Left lobe of liver (tissue), 2 donors: ENCODE data around the gene FOXF1. TPM values are rescaled to one million over a fixed set of nuclear protein-coding genes. Genes with fewer than 3 reads are reported as not detected.

ENCODE experiments used
- ATAC-seq: fragments of 200-7000 bp; cut with Tn5 transposase; one replicate; pipeline ENCODE4 v1.9.1; 2020; ENCODE audit warnings: mild to moderate bottlenecking, moderate library complexity
- DNase-seq: peaks from one replicate; pipeline ENCODE4 v3.0.0-alpha.2; 2020; ENCODE audit warnings: low spot score
- total RNA-seq: library from RNA; stranded (reverse); gene quantifications from one replicate; pipeline ENCODE4 v1.2.1, GENCODE V29; 2021
- donor health status: DM: no; HTN: no; CAD: no; lungs with moderate emphysema.
- donor health status: DM: no; HTN: yes; CAD: no.

The FOXF1 gene
- total RNA-seq, 1 donor from 2014 or later: 1.7 TPM

DNA sequence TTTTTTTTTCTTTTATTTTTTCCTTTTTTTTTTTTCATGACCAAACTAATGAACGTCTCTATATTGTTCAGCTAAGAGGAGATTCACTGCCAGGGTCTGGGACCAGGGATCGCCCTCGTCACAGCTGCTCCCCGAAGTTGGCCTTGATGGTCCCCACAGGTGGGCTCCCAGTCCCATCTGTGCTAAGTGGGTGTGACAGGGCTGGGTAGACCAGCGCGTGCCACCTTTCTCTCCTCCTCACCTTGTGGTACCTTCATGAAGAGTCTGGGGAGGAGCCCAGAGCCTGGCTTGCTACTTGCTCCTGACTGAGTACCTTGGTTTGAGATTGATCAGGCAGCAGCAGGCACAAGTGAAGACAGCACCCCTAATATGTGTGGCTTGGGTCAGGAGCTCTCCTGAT, 6.5 kb upstream of the FOXF1 start:
- ATAC-seq (no peak), DNase-seq (no peak)

DNA sequence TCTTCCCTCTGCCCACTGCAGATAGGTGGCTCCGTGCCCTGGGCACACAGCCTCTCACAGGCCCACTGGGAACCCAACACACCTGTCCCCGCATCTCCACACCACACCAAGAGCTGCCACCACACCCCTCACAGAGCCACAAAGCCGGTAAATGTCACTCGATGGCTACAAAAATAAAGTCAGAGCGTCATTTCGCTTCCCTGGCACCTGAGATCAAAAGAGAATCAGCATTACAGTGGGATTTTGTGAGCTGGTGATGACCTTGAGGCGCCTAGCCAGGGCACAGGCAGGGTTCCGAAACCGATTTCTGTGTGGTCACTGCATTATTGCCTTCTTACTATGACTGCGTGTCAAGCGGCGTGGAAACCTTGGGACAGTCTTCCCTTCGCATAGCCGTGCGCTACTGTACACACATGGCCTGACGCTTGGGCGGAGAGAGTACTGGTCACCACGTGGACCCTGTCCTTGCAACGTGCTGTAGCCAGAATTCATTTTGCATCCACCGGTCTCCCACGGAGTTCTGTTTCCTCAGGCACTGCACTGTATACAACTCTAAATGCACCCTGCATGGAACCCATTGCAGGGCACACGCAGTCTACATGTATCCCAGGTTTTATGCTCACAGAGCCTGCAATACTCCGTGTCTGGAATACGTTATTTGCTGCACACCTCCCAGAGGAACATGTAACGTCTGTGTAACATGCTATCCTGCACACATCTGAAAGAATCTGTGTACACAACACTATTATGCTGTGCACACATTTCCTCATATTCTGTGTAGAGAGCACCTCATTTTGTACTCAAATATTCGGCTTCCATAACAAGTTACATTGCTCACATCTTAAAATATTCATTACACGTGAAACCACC, 5.8 kb upstream of the FOXF1 start:
- no peak for ATAC-seq
- DNase-seq: no peak

DNA sequence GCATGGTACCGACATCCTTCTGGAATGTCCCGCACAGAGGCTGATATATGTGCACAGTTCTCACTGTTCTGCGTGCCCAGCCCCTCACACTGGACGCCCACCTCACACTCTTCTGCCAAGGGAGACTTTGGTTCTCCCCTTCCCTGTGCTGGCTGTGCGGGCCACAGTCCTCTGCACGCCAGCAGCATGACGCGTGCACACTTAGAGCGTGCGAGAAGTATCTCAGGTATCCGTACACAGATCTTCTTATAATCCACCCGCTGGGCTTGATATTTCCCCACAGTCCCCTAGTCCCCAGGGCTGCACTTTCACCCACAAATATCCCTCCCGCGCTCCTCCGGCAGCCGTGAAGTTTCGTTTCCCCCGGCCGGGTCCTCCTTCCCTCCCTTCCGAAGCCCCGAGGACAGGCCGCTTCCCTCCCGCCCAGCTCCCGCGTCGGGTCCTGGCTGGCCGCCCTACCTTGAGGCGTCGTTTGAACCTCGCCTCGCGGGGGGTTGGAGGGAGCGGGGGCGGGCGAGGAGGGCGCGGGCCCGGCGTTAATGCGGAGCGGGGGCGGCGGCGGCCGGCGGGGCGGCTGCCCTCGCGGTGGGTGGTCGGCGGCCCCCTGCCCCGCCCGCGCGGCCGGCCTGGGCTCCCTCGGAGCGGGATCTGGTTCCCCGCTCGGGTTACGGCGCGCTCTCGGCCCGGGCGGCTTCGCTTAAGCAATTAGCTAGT, 5.0 kb upstream of the FOXF1 start:
- ATAC-seq: no peak
- no peak for DNase-seq

DNA sequence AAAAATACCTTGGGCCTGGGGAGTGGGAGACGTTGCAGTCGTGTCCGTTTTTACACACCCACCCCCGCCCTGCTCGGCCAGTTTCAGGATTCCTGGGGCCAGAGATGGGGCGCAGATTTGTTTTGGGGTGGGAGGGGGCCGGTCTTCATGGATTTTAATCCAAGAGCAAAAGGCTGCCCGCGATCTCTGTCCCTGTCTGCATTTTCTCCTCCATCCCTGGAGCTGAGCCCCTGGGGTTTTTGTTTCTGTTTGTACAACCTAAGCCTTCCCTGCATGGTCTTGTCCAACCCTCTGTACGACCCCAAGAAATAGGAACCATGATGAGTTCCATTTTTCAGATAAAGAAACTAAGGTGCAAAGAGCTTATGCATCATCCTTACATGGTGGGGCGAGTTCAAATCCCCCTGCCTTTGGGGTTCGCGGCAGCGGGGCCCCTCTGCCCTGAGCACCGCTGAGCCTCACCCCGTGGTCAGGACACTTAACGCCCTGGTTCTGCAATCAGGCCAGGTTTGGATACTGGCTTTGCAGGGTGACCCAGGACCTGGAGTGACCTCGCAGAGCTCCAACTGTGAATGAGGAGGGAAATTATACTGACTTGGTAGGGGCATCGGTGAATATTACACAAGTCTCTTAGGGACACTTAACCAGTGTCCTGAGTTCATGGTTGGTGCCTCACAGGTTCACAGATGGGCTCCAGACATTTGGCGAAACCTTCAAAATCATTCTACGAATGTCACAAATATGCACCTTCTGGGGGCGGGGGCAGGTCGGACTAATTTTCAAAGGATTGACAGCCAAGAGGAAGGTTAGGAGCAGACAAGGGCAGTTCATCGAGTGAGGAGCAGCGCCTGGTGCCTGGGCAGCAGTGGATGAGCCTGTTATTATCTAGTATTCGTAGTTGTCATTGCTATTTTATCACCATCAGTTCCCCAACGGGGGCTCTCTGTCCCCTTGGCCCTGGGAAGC, 4.1 kb upstream of the FOXF1 start:
- DNase-seq (no peak), ATAC-seq (no peak)

DNA sequence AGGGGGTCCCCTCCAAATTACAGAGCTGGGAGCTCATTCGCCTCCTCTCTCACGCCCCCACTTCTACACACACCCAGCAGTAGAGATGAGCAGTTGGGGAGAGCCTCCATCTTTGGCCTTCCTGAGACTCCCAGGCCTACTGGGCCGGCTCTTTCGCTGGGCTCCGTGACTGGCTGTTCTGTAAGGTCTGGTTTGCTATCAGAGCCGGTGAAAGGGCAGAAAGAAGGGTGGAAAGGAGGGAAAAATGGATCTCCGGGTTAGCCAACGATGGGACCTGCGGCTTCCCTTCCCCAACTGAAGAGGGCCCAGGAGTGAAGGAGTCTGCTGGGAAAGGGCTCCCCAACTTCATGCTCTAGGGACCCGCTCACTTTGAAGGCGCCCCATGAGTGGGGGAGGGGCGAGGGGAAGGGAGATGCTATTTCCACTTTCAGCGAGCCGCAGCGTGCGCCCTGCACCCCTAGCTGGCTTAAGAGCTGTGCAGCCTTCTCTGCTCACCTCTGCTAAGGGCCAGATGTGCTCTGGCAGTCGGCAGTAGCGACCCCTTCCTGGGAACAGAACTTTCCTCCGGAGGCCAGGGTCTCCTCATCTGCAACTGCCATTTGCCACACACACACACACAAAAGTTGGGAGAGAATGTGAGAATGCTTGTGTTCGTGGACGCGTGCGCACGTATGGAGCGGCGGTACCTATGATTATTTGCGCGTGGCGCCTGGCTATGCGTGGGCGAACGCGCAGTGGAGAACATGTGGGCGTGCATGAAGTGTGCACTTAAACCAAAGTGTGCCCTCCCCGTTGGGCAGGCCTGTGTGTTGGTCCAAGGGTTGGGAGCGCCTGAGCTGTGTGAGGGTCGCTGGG, 2.9 kb upstream of the FOXF1 start:
- no peak for ATAC-seq
- DNase-seq: no peak

DNA sequence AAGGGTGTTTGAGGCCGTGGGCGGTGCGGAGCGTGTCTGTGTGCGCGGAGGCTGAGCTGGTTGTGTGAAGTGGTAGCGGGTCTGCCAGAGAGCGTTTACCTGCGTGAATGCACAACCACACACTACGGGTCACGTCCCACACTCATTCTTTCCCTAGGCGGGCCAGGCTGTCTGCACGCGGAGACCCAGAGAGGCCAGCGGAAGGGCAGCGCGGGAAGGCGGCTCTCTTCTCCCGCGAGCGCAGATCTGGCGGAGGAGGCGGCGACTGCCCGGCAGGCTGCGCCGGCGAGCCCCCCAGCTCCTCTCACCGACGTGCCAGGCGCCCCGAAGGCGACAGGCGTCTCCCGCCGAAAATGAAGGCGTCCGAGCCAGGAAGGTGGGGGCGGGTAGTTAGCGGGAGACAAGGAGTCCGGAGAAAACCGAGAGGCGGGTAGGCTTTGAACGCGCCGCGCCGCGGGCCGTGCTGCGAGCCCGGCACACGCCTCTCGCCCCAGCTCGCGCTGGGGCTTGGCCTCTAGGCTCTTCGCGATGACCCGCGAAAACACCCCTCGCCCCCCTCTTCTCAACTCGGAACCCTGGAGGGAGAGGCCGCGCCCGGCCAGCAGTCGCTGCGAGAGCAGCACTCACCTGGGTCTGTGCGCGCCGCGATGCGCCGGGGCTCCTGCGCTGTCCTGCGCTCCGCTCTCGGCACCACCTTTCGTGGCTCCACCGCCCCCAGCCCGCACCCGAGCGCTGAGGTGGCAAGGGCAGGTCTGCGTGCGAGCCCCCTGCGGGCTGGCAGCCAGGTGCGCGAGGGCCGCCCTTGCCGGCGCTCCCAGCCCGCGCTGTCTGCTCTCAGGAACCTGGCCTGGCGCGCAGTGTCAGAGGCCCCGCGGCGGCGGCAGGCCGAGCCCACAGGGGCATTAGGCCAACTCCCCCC, 2.0 kb upstream of the FOXF1 start:
- no peak for DNase-seq
- ATAC-seq: no peak

DNA sequence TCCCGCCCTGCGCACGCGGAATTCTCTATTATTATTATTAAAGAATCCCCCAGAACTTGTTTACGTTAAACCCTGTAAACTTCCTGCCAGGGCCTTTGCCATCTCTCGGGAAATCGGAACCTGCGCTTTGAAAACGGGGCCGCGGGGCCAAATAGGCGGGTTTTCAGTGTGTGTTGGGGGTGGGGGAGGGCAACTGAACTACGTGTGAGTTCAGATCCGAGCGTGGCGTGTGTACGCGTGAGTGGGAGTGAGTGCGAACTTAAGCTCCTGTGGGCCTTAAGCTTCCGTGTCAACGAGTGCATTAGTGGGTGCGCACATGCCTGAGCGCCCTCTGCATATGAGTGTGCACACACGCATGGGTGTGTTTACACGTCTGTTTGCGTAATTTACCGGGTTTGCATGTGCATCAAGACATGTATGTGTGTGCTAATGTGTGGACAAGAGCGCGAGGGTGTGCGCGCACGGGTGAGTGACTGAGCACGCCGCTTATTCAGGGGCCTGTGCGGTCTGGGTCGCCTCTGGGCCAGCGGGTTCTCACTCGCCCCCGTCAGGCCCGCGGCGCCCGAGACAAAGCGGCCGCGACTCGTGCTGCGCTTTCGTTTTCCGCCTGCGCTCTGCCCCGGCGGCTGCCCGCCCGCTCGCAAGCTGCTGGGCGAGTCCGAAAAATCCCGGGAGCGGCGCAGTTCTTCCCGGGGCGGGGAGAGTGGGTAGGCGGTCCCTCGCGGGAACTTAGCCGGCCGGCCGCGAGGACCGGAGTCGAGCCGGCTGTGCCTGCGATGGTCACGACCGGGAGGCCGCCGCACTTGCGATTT, 1.2 kb upstream of the FOXF1 start:
- DNase-seq (peak; percentile 58), ATAC-seq (peak; percentile 78)

DNA sequence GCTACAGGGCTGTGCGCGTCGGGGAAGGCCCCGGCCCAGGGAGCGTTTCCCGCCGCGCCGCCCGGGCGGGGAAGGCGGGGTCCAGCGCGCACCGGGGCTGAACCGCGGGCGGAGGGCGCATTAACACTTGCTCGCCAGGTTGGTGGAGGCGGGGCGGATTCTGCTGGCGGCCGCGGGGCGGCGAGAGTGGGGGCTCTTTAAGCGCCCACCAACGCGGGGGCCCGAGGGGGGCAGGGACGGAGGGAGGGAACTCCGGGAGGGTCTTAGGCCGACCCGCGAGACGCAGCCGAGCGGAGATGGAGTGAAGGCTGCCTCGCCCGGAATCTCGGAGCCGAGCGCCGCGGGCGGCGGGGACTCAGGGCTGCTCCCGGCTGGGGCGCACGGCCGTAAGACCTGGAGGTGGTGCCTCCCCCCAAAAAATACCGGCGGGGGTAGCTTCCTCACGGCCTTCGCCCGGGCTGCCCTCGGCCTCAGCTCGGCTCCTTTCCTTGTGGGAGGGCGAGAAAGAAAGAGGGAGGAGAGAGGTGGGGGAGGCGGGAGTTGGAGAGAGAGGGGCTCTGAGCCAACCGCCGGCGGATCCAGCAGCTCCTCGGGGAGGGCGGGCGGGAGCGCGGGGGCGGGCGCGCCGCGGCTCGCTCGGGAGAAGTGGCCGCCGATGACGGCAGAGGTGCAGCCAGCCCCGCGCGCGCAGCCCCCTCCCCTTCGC, 415 bp upstream of the FOXF1 start:
- ATAC-seq: peak; percentile 34
- DNase-seq: no peak

DNA sequence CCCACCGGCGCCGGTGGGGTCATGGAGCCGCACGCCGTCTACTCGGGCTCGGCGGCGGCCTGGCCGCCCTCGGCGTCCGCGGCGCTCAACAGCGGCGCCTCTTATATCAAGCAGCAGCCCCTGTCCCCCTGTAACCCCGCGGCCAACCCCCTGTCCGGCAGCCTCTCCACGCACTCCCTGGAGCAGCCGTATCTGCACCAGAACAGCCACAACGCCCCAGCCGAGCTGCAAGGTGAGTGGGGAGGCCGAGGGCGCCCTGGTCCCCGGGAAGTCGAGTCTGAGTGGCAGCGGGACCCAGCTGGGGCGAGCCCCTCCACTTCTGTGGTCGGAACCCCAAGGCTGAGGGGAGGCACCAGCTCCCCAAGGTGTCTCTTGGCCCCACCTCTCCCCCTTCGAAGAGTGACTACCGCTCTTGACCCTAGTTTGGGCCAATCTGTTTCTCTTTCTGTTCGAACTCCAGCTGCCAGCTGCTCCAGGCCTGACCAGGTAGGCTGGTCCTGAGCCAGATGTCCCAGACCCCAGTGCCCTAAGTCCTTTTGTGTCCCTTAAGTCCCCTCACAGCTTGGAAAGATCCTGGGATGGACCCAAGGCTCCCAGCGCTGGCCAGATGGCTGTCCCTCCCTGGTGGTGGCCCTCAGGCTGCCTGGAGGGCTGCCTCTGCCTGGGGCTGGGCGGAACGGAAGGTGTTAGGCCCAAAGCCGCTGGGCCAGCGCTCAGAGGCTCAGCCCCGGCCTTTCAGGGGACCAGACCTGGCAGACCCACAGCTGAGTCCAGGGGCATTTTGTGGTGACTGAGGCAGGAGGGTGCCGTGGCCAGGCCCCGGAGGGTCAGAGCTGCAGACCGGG, 1.2 kb downstream of the FOXF1 start:
- ATAC-seq (no peak), DNase-seq (no peak)

DNA sequence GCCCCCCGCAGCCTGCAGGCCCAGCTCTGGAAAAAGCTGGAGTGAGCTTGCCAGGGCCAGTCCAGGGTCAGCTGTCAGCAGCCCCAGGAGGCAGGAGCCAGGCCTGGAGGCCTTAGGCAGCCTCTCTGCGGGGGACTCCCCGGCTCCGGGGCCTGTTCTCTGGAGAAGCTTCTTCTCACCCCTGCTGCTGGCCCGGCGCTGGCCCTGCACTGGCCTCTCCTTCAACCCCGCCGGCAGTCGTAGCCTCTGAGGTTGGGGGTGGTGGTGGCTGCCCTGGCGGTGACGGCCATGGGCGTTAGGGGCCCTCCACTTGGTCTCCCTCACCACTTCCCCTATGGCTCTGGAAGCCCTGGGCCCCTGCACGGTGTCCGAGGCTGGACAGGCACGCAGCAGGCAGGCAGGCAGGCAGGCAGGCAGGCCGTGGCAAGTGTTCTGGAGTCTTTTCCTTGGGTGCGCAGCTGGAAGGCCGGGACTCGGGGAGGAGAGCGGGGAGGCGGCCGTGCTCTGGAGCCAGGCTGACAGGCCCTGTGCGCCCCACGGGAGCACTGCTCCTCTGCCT, 2.1 kb downstream of the FOXF1 start:
- DNase-seq (no peak), ATAC-seq (no peak)

DNA sequence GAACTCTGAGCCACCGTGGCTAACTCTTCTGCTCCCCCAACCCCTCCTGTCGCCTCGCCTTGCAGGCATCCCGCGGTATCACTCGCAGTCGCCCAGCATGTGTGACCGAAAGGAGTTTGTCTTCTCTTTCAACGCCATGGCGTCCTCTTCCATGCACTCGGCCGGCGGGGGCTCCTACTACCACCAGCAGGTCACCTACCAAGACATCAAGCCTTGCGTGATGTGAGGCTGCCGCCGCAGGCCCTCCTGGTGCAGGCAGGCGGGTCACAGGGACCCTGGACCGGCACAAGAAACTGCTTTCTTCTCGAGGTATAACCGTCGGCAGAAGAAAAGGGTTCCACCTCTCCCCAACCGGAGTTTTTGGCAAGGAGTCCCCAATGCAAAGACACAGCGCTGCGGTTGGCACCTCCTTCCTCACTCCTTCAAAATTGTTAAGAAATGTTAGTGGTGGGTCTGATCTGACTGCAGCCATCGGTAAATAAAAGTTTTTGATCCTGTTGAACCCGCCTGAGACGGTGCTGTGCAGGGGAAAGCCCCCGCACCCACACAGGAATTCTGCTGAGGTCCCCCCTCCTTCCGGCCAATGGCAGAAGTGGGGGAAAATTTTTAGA, 2.6 kb downstream of the FOXF1 start:
- DNase-seq (no peak), ATAC-seq (no peak)

DNA sequence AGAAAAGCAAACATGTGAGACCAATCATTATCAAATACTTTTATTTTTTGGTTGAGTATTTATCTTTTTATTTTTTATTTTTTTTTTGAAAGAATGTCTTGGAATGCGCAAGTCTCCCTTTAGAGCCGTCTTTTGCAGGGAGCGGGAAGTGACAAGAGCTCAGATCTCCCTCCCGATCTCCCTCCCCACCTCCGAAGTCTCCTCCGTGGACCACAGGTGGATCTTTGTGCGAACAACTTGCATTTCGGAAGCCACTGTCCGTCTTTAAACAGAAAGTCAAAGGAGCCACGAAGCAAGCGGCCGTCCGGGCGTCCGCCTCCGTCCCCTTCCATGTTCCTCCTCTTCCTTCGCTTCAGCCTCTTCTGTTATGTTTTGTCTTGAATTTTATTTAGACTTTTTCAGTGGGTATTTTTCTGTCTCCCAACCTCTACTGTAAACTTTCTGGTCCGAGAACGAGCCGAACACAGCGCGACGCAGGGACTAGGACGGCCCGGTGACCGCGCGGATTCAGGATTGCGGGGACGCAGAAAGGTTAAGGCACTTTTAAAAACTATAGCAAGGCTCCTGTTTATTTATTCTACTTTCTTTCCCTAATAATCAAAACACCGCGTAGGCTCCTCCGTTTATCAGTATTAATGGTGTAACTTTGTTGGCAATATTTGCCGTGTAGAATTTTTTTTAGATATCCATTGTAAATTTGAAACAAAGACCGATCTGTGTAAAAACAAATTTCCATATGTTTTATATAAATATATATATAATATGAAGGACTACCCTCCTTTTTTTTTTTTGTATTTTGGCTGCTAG, 3.3 kb downstream of the FOXF1 start:
- DNase-seq: no peak
- ATAC-seq: no peak

DNA sequence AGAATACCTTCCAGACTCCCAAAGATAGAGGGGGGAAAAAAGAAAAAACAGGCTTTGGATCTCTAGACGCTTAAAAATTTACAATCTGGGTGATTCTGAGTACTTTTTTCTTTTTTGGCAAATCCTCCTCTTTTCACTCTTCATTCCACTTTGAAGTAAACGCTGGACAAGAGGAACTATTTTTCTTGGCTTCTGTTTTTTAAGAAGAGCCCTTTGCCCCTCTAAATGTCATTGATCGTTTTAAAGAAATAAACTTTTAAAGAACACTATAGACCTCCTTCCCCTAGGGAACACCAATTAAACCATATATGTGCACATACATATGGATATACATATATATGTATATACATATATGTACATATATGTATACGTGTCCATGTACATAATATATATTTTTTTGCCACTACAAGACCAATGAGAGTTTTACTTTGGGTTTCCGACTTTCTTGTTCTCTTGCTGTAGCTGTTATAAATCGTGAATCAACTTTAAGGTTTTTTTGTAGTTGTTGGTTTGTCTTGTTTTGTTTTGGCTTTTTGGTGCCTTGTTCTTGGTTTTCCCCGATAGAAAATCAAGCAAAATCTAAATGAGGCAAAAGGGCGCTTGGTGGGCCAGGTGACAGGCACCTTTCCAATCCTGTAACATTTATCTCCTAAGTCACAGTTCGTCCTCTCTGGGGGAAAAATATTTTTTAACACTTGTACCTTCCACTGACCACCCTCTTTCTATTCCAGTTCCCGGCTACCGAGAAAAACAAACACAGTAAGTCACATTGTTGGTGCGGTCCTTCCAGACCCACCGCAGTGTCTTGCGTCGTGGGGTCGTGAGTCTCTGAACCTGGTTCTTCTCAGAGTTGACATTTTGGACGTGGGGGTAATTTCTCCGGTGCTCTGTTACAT, 4.4 kb downstream of the FOXF1 start:
- DNase-seq (no peak), ATAC-seq (no peak)

DNA sequence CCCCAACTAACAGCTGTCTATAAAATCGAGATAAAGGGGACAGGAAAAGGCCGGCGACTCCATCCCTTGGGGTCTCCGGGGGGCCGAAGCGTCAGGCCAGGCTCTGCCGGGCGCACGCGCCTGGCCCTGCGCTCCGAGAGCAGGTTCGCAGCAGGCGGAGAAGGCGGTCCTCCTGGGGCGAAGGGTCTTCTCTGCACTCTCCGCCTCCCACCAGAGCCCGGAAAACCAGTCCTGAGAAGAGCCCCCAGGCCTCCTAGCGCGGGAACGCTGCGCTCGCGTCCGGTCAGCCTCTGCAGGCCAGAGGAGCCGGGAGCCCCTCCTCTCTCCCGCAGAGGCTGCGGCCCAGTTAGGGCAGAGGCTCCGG, 5.1 kb downstream of the FOXF1 start:
- no peak for ATAC-seq
- DNase-seq: no peak
